A549 treated with AZD2906 at 1 μM for 4 hours (cell line): ENCODE results near the gene COL4A1. TPM values are rescaled to one million over a fixed set of nuclear protein-coding genes. Genes with fewer than 3 reads are reported as not detected.

Experiments
- total RNA-seq: library from RNA; stranded (reverse); fragments of 200-300 nt; extraction: Qiagen RNA extraction; gene quantifications from 5 replicates; pipeline ENCODE4 v1.2.3, GENCODE V29; 2022

COL4A1 gene
- total RNA-seq = 83.1 to 102 TPM (median 96.3 TPM) in 5 replicates

GRCh38 chr13:110306960-110307766 is at the start of gene COL4A1, which contains the start of gene COL4A2:
Gene COL4A1 (minus strand): TSS chr13:110307157. CDS start chr13:110307027, 130 bp downstream.
Gene COL4A2 (plus strand): TSS chr13:110307284. CDS start chr13:110307904, 620 bp downstream.

Other genes starting within 250 kb of the COL4A1 start
- gene COL4A2, start 127 bp upstream of the COL4A1 start, total RNA-seq = 142 to 173 TPM (median 157 TPM) in 5 replicates